K562 (cell line): Measurements from ENCODE around the gene OR5AU1. TPM values are rescaled to one million over a fixed set of nuclear protein-coding genes. Genes with fewer than 3 reads are reported as not detected.
A peak's percentile ranks its signal among the peaks of the same experiment; 100 is the strongest.

Source experiments
- ARHGAP35 ChIP-seq: fragments of 450-650 bp; IDR thresholded peaks from 2 replicates; pipeline ENCODE4 v1.6.1; 2018; ENCODE audit not compliant: partially characterized antibody
- ATF1 ChIP-seq, 2 experiments: fragments of 450-650 bp in 1 of 2; IDR thresholded peaks; 2 replicates each; pipeline ENCODE4 v1.6.1; 2016; ENCODE audit warnings: missing compliant biosample characterization in 1 of 2, missing genetic modification characterization in 1 of 2
- C11orf30 ChIP-seq: fragments of 450-650 bp; IDR thresholded peaks from 2 replicates; pipeline ENCODE4 v1.6.1; 2016; ENCODE audit warnings: low read depth, mild to moderate bottlenecking
- HDAC1 ChIP-seq, 2 experiments: fragments of 450-650 bp; IDR thresholded peaks; 2 replicates each; pipeline ENCODE4 v1.6.1; 2016 to 2017; ENCODE audit warnings: inconsistent platforms in 1 of 2, mild to moderate bottlenecking in 1 of 2, moderate library complexity in 1 of 2
- HMG20A ChIP-seq: fragments of 450-650 bp; formaldehyde crosslinking; conservative IDR thresholded peaks from 2 replicates; pipeline ENCODE4 v1.4.0; 2020; ENCODE audit warnings: mild to moderate bottlenecking, mixed read lengths
- KDM1A ChIP-seq, 2 experiments: fragments of 450-650 bp; IDR thresholded peaks; 2 replicates each; pipeline ENCODE4 v1.6.1; 2016; ENCODE audit warnings: mild to moderate bottlenecking in 2 of 2
- MAFF ChIP-seq: IDR thresholded peaks from 2 replicates; pipeline ENCODE4 v1.6.1; 2012; ENCODE audit warnings: low read length, improper control_type of control experiment
- MAFG ChIP-seq: fragments of 450-650 bp; conservative IDR thresholded peaks from 2 replicates; pipeline ENCODE4 v1.6.1; 2016; ENCODE audit warnings: missing genetic modification characterization, missing compliant biosample characterization
- MAFK ChIP-seq: IDR thresholded peaks from 2 replicates; pipeline ENCODE4 v1.6.1; 2011; ENCODE audit warnings: low read length, improper control_type of control experiment
- NR2C1 ChIP-seq, 2 experiments: fragments of 450-650 bp; IDR thresholded peaks; 2 replicates each; pipeline ENCODE4 v1.6.1; 2017; ENCODE audit warnings: mild to moderate bottlenecking in 2 of 2, antibody characterized with exemption in 1 of 2, inconsistent platforms in 1 of 2, missing compliant biosample characterization in 1 of 2, missing genetic modification characterization in 1 of 2
- NR2C2 ChIP-seq, 2 experiments: fragments of 200-800 bp in 1 of 2; sonication (Bioruptor generic) in 1 of 2; sonication (generic) in 1 of 2; formaldehyde crosslinking in 1 of 2; IDR thresholded peaks; 2 replicates each; pipeline versions ENCODE4 v1.6.1 to v1.8.0; 2016 to 2022; ENCODE audit warnings: mild to moderate bottlenecking in 1 of 2, missing compliant biosample characterization in 1 of 2, missing genetic modification characterization in 1 of 2, missing genetic modification reagents in 1 of 2
- SMAD2 ChIP-seq: fragments of 150-350 bp; IDR thresholded peaks from 2 replicates; pipeline ENCODE4 v1.6.1; 2014; ENCODE audit warnings: low read depth, mild to moderate bottlenecking, low read length
- YY1 ChIP-seq, 3 experiments: IDR thresholded peaks; 2 replicates each; pipeline ENCODE4 v1.6.1; 2011; ENCODE audit warnings: low read length in 2 of 3, mild to moderate bottlenecking in 2 of 3, moderate library complexity in 2 of 3, borderline replicate concordance in 1 of 3, control low read depth in 1 of 3, low read depth in 1 of 3; ENCODE audit not compliant: insufficient read depth in 3 of 3, insufficient replicate concordance in 2 of 3, control insufficient read depth in 1 of 3, insufficient read length in 1 of 3; ENCODE audit errors: extremely low read depth in 1 of 3
- ZKSCAN8 ChIP-seq: fragments of 200-800 bp; sonication (Bioruptor generic); IDR thresholded peaks from 2 replicates; pipeline ENCODE4 v1.6.1; 2016; ENCODE audit warnings: missing genetic modification characterization, missing compliant biosample characterization
- ZNF766 ChIP-seq: fragments of 200-800 bp; sonication (Bioruptor generic); conservative IDR thresholded peaks from 2 replicates; pipeline ENCODE4 v1.6.1; 2016; ENCODE audit warnings: missing genetic modification characterization, missing compliant biosample characterization
- polyA plus RNA-seq, 8 experiments: library from polyadenylated mRNA; depleted of rRNA in 4 of 8; stranded (reverse) in 5 of 8; unstranded in 3 of 8; fragments of >200 nt; fragmentation: Nextera tagmentation in 2 of 8; fragmentation: Illumina TruSeq in 1 of 8; extraction: Ambion mirVana in 2 of 8; extraction: Trizol in 1 of 8; gene quantifications; 2 replicates each; pipeline versions ENCODE4 v1.2.1 to v1.2.3, GENCODE V29; 2011 to 2014; ENCODE audit warnings: inconsistent platforms in 1 of 8, missing spikeins in 1 of 8
- total RNA-seq, 7 experiments: library from RNA; depleted of rRNA in 6 of 7; stranded (reverse); fragments of >200 nt in 6 of 7; fragmentation: Illumina TruSeq in 2 of 7; extraction: Trizol in 2 of 7; gene quantifications; 2 replicates each; pipeline versions ENCODE4 v1.2.1 to v1.2.3, GENCODE V29; 2011 to 2021; ENCODE audit warnings: low replicate concordance in 1 of 7

Gene OR5AU1
- total and polyA plus RNA-seq, 9 of the 15 experiments (the other 6 are each of a cell fraction or from before 2014, with no cell fraction given) = not detected

DNA sequence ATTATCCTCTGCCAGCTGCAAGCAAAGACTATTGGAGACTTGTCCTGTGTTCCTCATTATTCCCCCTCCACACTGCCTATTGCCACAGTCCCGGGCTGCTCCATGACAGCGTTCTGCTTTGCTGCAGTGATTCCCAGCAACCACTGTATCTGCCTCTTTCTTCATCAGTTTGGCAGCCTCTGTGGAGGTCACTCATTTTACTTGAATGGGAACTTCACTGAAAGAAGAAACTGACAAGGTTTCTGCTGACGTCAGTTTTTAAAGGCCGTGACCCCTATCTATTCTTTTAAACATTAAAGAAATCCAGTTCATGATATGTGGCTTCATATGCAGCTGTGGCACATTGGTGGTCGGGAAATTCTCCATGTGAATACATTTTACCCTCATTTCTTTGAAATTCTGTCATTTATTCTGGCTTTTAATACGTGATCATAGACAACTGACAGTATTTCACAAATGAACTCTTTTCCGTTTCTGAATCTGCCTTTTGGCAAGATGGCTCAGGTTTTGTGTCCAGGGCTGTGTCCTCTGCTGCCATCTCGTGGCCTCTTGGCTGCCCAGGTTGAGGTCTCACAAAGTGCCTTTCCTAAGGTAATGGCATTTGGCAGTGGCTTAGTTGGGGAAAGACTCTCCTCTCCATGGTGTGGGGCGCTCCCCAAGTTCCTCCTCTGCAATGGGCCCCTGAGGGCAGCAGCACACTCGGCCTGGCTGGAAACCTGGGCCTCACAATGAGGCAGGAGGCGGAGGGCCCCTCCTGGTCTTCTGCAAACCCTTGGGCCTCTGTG, 49.2 kb downstream of the OR5AU1 start (continued):
- TF ChIP-seq NR2C2 (CRISPR knock-in tag; IDR thresholded peaks at IDR 0.05) = no peak
- peak; percentile 61 for TF ChIP-seq NR2C2 (tag; IDR thresholded peaks at IDR 0.05)
- TF ChIP-seq HDAC1 (IDR thresholded peaks at IDR 0.05) = no peak
- peak; percentile 84 for TF ChIP-seq C11orf30
- TF ChIP-seq ZKSCAN8 (CRISPR knock-in tag) = 0 out of 2 replicates have a peak, but pooled peaks have one; percentile 25
- peak in 2 of 3 experiments; percentile 68 to 81 for TF ChIP-seq YY1 (IDR thresholded peaks at IDR 0.05; ENCODE audit: borderline replicate concordance in 1 of 3, control insufficient read depth in 1 of 3, extremely low read depth in 1 of 3, insufficient read depth in 3 of 3, insufficient read length in 1 of 3, insufficient replicate concordance in 2 of 3, low read depth in 1 of 3, low read length in 2 of 3)
- peak; percentile 63 for TF ChIP-seq ZNF766 (CRISPR knock-in tag)
- TF ChIP-seq HMG20A (CRISPR knock-in tag) = no peak
- TF ChIP-seq MAFK = peak; percentile 66
- no peak for TF ChIP-seq ATF1 (CRISPR knock-in tag; IDR thresholded peaks at IDR 0.05)
- peak; percentile 43 for TF ChIP-seq ATF1 (tag; IDR thresholded peaks at IDR 0.05)
- TF ChIP-seq SMAD2 = no peak
- peak; percentile 54 for TF ChIP-seq MAFG
- no peak for TF ChIP-seq NR2C1 (IDR thresholded peaks at IDR 0.05)
- peak; percentile 46; the same call in 1 of the 2 replicates for TF ChIP-seq NR2C1 (tag; IDR thresholded peaks at IDR 0.05)
- peak; percentile 58 for TF ChIP-seq MAFF
- no peak for TF ChIP-seq ARHGAP35
- 0 out of 4 replicates have a peak, but pooled peaks of 1 of the 2 experiments have one; percentile 15 for TF ChIP-seq KDM1A (IDR thresholded peaks at IDR 0.05)
